CD4-positive, alpha-beta T cell treated with Interleukin-17A for 4 hours (primary cell): Measurements from ENCODE around the gene ZNRF4.
"Not testable (repeated sequence)": the region's sequence is repeated elsewhere in the genome, so short reads cannot be mapped to it uniquely, and the experiment has no call there.

Source experiments
- DNase-seq: peaks from one replicate; pipeline ENCODE4 v3.0.0-alpha.2; 2020; ENCODE audit warnings: mixed read lengths

The ZNRF4 gene

DNA sequence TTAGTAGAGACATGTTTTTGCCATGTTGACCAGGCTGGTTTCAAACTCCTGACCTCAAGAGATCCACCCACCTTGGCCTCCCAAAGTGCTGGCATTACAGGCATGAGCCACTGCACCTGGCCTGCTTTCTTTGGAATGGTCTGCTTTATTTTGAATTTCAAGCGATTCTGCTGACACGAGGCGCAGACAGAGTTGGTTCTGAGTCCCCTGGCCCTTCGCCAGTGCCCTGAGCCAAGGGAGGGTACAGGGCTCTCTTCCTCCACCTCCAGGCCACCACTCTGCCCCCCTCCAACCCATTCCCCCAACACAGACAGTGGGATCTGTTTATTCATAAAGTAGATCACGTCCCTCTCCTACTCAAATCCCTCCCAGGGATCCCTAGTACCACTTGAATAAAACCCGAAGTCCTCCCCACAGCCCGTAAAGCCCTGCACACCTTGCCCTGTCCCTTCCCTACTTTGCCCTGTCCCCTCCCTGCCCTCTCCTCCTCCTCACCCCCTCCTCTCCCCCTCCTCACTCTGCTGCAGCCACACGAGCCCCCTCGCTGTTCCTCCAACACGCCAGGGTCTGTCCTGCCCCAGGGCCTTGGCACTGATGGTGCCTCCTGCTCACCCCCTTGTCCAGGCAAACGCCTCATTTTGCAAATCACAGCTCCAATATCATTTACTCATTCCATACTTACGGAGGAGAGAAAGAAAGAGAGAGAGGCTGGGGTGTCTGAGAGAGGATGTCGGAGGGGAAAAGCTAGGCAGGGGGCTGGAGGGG, 22.4 kb downstream of the ZNRF4 start:
- no peak for DNase-seq

DNA sequence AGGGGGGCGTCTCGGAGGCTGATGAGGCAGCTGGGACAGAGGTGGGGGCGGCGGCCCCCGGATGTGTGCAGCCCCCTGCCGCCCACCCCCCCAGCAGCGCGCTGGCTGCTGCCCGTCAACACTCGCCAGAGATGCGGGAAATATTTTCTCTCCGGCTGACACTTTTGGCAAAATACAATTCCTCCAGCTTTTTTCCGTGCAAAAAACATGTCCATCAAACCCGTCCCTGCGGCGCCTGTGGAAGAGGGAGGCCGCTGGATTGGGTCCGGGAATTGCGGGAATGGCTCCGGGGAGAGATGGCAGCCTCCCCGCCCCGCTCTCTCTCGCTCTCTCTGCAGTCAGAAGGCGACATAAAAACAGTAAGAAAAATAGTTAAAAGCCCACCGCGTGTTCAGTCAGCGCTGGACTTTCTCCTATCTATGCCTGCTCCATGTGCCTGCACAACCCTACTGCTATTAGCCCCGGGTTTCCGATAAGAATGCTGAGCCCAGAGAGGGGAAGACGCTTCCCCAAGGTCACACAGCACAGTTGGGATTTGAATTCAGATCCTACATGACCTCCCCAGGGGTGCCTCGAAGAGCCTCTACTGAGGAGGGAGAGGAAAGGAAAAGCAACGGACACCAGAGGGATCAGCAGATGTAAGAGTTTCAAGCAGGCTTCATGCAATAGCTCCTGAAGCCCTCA, 23.2 kb downstream of the ZNRF4 start:
- DNase-seq: no peak

DNA sequence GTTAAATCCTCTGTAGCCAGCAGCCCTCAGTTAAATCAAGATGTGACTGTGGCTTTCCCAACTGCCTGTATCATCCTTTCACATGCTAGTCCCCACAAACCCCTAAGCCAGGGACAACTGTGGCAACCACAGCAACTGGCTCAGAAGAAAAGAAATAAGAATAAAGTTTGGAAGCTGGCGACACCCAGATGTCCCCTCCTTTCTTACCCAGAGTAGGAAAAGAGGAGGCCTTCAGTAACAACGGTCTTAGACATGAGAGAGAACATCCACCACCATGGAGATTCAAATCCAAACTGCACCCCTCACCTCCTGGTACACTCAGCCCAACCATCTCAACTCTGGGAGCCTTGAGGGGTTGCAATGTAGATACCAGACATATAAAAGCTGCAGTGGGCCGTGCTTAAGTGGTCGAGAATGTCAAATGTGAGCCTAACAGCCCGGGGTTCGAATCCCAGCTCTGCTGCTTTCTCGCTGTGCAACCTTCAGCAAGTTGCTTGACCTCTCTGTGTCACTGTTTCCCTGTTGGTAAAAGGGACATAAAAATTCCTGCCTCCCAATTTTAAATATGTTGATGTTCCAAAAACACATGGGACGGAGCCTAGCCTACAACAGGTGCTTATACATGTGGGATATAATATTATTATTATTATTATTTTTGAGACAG, 23.8 kb downstream of the ZNRF4 start:
- DNase-seq: no peak

DNA sequence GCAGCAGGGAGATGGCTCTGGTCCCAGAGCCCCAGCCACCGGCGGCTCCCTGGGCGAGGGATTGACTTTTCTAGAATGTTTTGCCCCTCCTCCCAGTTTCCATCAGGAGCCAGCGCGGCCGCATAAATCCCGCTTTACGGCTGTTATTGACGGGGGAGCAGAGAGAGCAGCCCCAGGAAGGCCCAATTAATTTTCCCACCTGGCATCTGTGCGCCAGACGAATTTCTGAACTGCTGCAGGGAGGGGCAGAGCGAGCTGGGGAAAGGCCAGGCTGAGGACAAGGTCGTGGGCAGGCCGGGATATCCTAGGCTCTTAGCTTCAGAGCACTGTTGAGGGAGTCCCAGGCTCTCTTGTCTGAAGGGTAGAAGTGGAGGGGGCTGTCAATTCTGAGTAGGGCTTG, 24.7 kb downstream of the ZNRF4 start:
- DNase-seq: no peak

DNA sequence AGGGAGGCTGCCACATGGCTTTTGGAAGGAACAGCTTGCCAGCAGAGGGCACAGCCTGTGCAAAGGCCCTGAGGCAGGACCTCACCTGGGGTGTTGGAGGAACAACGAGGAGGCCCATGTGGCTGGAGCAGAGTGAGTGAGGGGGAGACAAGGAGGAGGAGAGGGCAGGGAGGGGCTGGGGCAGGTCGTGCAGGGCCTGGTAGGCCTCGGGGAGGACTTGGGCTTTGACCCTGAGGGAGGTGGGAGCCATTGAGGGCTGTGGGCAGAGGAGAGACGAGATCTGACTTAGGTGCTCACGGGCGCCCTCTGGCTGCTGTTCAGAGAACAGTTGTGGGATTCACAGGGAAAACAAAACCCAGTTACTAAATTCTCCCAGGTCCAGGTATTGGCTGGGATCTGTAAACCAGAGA, 25.2 kb downstream of the ZNRF4 start:
- peak; percentile 42 for DNase-seq

DNA sequence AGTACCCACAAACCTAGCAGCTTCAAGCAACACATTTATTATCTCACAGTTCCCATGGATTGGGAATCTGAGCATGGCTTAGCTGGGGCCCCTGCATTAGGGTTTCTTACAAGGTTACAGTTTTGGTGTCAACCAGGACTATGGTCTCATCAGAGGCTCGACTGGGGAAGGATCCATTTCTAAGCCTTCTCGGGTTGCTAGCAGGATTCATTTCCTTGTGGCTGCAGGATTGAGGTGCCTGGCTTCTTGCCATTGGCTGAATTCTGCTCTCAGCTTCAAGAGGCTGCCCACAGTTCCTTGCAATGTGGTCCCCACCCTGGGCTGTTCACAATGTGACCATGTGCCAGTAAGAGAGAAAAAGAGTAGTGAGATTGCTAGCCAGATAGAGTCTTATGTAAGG, 26.7 kb downstream of the ZNRF4 start:
- DNase-seq: no peak

DNA sequence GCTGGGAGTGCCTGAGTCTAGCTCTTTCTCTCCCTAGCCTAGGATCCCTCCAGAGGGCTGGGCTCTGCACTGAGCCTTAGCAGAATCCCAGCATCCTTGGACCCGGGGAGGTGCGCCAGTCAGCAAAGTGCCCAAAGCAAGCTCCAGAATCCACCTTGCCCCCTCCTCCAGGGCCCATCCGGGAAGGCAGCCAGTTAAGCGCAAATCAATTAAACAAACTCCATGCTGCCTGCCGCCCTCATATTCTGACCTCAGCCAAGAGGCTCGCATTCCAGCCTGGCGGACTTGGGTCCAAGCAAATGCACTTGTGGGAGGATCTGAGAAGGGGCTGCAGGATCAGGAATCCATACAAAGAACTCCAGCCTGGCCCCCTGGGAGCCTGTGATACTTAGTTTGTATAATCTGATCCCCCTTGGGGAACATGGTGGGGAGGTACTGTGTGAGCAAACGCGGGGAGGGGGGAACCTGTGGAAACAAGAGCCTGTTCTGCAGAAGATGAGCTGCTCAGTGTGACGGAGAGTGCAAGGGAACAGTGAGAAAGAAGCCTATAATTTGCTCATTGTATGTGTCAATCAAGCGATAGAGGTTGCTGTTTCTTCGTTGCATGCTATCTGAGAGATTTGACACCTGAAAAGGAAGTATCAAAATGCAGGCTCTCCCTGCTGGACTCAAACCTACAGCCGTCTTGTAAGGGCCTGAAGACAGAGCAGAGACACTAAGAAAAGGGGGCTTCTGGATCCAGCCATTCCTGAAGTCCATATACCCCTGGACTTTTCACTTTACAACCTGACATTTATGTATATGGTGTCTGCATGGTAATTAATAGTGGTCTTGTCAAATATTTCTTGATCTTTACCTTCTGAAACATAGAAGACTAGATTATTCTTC, 29.4 kb downstream of the ZNRF4 start:
- DNase-seq: no peak

DNA sequence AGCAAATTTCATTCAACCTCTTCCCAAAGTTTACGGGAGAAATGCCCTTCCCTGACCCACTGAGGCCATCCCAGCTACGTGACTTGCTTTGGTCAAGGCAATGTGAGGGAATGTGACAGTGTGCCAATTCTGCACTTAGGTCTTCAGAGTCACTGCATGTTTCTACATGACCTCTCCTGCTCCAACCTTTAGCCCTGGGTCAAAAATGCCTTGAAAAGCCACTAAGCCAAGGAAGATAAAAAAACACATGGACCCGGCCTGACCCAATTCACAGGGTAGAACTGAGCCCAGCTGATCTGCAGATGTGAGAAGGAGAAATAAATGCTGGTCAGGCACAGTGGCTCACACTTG, 30.0 kb downstream of the ZNRF4 start:
- no peak for DNase-seq

DNA sequence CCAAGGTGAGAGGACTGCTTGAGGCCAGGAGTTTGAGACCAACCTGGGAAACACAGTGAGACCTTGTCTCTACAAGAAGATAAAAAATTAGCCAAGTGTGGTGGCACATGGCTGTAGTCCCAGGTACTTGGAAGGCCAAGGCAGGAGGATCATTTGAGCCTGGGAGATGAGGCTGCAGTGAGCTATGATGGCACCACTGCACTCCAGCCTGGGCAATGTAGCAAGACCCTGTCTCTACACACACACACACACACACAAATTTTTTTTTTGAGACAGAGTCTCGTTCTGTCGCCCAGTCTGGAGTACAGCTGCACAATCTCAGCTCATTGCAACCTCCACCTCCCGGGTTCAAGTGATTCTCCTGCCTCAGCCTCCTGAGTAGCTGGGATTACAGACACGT, 30.4 kb downstream of the ZNRF4 start:
- not testable (repeated sequence) for DNase-seq

DNA sequence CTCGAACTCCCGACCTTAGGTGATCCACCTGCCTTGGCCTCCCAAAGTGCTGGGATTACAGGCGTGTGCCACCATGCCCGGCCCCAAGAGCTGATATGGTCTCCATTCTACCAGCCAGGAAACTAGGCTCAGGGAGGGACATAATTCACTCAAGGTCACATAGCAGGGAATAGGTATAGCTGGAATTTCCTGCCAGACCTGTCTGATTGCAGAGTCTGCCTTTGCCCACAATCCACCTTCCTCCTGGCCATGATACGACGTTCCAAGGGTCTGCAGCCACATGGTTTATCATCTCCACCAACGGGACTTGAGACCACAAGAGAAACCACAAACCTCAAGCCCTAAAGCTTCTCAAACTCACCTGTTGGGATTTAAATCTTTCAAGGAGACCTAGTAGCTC, 32.0 kb downstream of the ZNRF4 start:
- DNase-seq: no peak

DNA sequence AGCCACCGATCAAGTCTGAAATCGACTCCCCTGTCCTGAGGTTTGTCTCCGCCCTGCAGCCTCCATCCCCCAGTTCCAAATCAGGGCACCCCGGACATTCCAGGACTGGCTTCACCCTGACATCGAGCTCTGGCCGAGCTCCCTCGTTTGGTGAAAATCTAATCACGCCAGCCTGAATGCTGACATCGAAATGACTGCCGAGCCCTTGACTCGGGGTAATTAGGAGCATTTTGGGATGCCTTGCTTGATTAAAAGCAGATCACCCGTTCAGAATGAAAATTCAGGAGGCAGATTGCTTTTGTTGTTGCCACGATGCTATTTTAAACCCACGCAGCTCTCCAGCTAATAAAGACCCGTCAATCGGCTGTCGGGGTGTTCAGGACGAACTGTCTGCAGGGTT, 34.3 kb downstream of the ZNRF4 start:
- DNase-seq: no peak

DNA sequence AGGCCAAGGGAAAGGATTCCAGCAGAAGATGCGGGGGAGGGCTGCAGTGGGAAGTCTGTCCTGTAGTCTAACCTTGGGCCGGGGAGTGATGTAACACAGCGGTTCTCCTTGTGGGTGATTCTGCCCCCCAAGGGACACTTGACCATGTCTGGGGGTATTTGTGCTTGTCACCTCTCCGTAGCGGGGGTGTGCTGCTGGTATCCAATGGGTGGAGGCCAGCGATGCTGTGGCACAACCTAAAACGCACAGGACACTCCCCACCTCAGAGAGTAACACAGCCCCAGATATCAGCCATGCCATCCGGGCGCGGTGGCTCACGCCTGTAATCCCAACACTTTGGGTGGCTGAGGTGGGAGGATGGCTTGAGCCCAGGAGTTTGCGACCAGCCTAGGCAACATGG, 36.3 kb downstream of the ZNRF4 start:
- no peak for DNase-seq

DNA sequence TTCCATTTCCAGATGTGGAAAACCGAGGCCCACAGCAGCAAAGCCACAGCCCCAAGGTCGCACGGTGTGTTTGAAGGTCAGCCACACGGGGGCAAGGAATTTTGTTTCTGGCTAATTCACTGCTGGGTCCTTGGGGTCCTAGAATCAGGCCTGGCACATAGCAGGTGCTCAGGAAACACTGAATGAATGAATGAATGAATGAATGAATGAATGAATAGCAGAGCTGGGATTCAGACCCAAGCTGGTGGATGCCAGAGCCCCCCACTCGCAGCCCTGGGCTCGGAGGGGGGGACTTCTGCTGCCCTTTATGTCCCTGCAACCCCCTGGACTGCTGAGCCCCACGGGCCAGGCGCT, 37.0 kb downstream of the ZNRF4 start:
- no peak for DNase-seq

DNA sequence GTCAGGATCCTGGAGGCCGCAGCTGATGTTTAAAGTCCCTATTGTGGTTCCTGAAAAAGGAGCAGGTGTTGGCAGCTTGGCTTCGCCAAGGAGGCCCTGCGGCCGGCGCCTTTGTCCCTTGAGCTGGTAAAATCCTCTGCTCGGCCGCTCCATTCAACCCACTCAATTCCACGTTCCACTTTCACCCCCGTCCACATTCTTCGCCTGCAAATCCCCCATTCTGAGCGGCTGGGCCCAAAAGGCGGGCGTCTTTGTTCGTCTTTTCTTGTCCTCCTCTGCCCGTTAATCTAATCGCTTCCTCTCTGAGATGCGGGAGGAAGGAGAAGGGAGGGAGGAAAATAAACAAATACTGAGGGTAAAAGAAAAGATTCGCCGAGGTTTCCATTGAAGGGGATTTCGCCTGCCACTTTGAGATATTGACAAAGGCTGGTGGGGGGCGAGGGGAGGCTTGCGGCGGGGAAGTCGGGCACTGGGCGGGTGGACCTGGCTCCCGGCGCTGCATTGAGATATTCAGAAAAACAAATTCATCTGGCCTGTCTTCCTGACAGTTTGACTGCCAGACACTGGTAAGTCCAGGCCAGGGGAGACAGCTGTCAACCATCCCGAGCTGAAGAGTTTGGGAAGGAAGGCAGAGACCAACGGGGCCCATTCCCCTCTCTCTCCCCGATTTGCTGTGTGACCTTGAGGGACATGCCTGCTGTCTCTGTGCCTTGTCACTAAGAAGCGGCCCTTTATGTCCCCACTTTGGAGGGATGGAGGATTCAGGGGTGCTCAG, 37.6 kb downstream of the ZNRF4 start:
- no peak for DNase-seq

DNA sequence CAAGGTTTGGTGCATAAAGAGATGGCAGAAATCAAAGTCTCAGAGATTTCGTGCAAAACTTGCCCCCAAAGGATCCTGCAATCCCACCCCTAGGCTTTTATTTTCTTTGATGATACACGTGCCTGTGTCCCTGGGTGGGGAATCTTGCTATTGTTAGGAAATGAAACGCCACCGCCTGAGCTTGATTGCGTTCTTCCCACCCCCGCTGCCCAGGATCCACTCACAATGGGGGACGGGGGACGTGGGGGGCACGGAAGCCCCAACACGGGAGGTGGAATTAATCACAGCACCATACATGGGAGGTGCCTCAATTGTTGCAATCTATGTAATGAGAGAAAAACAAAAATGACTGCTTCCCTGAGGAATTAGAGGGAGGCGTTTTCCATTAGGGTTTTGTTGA, 39.6 kb downstream of the ZNRF4 start:
- no peak for DNase-seq

DNA sequence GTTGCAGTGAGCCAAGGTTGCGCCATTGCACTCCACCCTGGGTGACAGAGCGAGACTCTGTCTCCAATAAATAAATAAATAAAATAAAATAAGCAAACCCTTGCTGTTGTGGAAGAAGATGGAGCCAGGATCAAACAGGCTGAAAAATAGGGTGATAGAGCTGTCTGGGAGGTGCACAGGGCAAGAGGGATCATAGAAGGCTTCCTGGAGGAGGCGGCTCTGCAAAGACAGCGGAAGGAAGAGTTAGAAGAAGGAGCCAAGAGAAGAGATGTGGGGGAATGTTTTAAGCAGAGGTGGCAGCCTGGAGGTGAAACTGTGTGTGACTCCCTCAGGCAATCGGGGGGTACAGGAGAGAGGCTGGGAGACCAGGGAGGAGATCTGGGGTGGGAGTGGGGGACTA, 40.6 kb downstream of the ZNRF4 start:
- no peak for DNase-seq

DNA sequence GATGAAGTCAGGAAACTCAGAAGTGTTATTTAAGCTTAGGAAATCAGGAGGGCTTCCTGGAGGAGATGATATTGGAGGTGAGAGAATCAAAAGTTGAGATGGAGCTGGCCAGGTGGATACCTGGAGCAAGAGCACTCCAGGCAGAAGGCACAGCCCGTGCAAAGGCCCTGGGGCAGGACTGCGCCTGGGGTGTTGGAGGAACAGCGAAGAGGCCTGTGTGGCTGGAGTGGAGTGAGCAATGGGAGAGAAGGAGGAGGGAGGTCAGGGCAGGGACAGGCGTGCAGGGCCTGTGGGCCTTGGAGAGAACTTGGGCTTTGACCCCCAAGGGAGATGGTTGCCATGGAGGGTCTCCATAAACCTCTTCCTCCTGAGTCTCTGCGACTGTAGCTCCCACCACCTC, 42.1 kb downstream of the ZNRF4 start:
- DNase-seq: no peak

DNA sequence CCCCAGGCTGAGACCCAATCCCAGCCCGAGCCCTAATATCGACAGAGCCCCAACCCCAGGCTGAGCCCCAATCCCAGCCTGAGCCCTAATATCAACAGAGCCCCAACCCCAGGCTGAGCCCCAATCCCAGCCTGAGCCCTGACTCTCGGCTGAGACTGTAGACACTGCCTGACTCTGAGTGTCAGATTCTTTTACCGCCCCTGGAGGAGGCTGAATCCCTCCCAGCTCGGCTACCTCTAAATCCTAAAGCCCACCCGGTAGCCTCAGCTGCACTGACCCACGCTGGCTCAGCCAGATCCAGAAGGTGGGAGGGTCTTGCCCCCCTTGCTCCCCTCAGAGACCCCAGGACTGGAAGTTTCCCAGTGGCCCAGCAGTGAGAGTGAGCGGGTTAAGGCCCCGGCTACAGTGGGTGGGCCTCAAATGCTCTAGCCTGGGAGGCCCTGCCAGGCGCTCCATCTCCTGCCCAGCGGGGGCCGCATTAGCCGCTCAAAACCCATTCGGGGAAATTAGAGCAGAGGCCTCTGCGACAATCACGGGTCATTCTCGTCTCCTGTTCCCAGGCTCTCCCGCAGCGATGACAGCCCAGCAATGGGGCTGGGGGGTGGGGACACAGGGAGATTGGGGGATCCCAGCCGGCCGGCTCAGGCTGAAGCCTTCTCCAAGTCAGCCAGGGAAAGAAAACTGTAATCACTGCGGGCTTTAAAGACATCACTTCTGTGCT, 43.8 kb downstream of the ZNRF4 start:
- DNase-seq: no peak

DNA sequence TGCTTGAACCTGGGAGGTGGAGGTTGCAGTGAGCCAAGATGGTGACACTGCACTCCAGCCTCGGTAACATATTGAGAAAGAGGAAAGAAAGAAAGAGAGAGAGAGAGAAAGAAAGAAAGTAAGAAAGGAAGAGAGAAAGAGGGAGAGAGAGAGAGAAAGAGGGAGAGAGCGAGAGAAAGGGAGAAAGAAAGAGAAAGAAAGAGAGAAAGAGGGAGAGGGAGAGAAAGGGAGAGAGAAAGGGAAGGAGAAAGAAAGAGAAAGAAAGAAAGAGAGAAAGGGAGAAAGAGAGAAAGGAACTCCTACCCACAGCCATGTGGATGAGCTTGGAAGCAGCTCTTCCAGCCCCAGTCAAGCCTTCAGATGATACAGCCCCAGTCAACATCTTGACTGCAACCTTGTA, 46.7 kb downstream of the ZNRF4 start:
- no peak for DNase-seq

DNA sequence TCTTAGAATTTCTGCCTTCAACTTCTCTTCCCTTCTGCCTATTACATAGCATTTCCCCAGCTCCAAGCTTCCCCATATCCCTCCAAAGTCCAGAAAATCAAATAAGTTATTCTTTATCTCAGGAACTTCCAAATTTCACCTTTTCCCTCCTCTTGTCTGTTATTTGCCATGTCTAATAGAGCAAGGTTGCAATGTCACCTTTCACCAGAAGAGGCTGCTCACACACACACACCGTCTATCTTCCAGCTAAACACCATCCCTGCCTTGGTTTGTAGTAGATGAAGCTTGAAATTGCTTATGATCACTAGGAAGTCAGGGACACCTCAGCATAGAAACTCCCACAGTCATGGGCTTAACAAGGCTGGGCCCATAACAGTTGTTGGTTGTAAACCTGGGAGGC, 48.4 kb downstream of the ZNRF4 start:
- DNase-seq: no peak

DNA sequence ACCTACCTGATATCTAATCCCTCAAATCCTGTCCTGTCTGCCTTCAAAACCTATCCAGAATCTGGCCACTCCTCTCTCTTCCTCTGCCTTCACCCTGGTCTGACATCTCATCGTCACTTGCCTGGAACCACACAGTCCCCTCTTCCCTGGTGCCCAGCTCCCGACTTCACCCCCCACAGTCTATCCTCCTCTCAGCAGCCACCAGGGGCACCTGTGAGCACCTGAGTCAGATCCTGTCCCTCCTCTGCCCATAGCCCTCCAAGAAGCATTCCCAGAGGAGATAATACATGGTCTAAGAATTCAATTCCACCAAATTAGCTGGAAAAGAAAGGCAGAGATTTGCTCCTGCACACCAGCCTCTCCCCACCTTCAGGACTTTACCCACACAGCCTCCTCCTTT, 48.9 kb downstream of the ZNRF4 start:
- DNase-seq: no peak
